ENCODE data around the gene LZTR1. TPM values are rescaled to one million over a fixed set of nuclear protein-coding genes. Genes with fewer than 3 reads are reported as not detected.
"Not testable (repeated sequence)": the region's sequence is repeated elsewhere in the genome, so short reads cannot be mapped to it uniquely, and the experiment has no call there.

The LZTR1 gene
- total RNA-seq, 2 experiments from 2014 or later, result 48.4 to 51.3 TPM

DNA sequence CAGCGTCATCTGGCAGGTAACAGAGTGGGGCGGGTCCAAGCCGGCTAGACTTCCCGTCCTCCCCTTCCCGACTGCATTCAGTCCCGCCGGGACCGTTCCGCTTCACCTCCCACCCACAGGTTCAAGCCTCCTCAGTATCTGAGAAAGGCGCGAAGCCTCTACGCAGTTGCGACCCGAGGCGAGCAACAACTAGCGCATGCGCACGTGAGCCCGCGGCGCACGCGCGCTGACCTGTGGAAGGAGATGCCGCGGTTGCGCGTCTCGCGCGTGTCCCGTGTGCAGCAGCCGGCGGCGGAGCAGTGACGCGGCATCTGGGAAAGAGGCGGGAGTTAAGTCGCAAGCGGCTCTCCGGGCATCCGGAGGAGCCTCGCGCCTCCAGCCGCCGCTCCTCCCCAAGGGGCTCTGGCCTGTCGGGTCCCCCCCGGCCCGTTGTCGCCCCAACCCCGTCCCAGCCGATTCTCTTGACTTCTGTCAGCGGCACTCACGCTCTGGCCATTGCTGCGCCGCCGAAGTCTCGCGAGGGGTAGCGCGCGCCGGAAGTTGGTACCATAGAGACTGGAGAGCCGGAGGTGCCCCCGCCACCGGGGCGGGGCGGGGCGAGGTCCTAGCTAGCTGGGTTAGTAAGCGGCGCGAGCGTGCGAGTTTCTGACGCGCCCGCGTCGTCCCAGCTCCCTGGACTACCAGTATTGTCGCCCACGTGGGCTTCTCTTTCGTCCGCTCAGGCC is 19.7 kb downstream of the LZTR1 start, which contains the start of gene THAP7:
TSS of gene THAP7 (minus strand) at position 518 of the 725 bp plus-strand sequence. CDS start at position 311, 207 bp downstream.
- peak within 1 kb of the TSS; percentile 82 for H3K4me3 ChIP-seq (ENCODE audit: low read length)
- DNase-seq, result peak; percentile 94 to 99 (median 96)
- no peaks in the 10 kb centered on the region for H3K9me3 ChIP-seq (ENCODE audit: control insufficient read depth in 1 of 2, insufficient read depth in 1 of 2, low read length in 2 of 2)
- no peaks in the 10 kb centered on the region for H3K27me3 Mint-ChIP-seq
- ChIA-PET CTCF (interaction anchor here (1.1 to 1.6 kb wide), 2 partner anchors 19 to 641 kb away, joined by 3 to 4 read pairs; no protein-coding TSS in a partner anchor), POLR2A (interaction anchor here (0.9 to 3.6 kb wide), 12 partner anchors 11 to 641 kb away, joined by 4 to 25 read pairs (median 8); partner anchors contain the start of genes CRKL, LZTR1, P2RX6 and SDF2L1)
- H3K36me3 Mint-ChIP-seq (ENCODE audit: low read depth), result peaks cover 26% of the 10 kb centered on the region
- peaks cover 31% of the 10 kb centered on the region for H3K36me3 ChIP-seq (ENCODE audit: insufficient read depth, low read length)
- H3K27ac Mint-ChIP-seq, result peak within 1 kb of the TSS; percentile 97
- intact Hi-C loops (cut with DNase I, micrococcal nuclease), result loop anchor here (1.0 to 5.0 kb wide), 7 partner anchors 13 to 884 kb away; partner anchors contain the start of genes CRKL (in 2 of the 2), PI4KA (in 1 of the 2), RANBP1 (in 1 of the 2) and SDF2L1 (in 1 of the 2)
- H3K4me1 ChIP-seq (ENCODE audit: insufficient read depth, low read length), result peaks cover 54% of the 10 kb centered on the region
- peaks cover 46% of the 10 kb centered on the region for H3K4me1 Mint-ChIP-seq (ENCODE audit: low read depth)
- no peaks in the 10 kb centered on the region for H3K9me3 Mint-ChIP-seq
- peak; percentile 87 for ATAC-seq (ENCODE audit: poor library complexity)
- TF ChIP-seq, protein P1, sequence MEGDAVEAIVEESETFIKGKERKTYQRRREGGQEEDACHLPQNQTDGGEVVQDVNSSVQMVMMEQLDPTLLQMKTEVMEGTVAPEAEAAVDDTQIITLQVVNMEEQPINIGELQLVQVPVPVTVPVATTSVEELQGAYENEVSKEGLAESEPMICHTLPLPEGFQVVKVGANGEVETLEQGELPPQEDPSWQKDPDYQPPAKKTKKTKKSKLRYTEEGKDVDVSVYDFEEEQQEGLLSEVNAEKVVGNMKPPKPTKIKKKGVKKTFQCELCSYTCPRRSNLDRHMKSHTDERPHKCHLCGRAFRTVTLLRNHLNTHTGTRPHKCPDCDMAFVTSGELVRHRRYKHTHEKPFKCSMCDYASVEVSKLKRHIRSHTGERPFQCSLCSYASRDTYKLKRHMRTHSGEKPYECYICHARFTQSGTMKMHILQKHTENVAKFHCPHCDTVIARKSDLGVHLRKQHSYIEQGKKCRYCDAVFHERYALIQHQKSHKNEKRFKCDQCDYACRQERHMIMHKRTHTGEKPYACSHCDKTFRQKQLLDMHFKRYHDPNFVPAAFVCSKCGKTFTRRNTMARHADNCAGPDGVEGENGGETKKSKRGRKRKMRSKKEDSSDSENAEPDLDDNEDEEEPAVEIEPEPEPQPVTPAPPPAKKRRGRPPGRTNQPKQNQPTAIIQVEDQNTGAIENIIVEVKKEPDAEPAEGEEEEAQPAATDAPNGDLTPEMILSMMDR (IDR thresholded peaks at IDR 0.05), result no peak
- no peaks in the 10 kb centered on the region for H3K27me3 ChIP-seq (ENCODE audit: control insufficient read depth in 1 of 2, insufficient read depth in 2 of 2, low read length in 2 of 2)
- peak within 1 kb of the TSS; percentile 93 for H3K4me3 Mint-ChIP-seq
- peak within 1 kb of the TSS; percentile 96 to 100 for H3K27ac ChIP-seq (ENCODE audit: low read depth in 1 of 2, low read length in 2 of 2)

DNA sequence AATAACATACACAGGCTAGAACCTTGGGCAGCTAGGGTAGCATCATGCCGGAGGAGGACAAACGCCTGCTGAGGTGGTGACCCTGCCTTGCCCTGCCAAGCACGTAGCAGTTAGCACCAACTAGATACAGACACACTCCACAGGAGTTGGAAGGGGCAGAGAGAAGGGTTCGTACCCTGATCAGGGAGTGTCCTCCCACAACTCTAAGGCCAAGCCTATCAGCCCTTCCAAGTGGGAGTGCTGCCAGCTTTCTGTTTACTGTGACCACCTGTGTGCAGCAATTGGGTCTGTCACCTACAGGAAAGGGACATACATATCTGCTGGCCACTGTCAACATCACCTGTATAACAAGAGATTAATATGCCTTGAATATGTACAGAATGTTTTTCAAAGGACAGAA is 21.7 kb downstream of the LZTR1 start:
- H3K27ac ChIP-seq (ENCODE audit: low read depth in 1 of 2, low read length in 2 of 2), result peak overlapping the region in 1 of 2 donors; percentile 1
- ChIA-PET POLR2A (interaction anchor here (1.1 kb wide), 1 partner anchor 979 kb away, joined by 3 read pairs; the partner anchor contains the start of gene TOP3B), CTCF (interaction anchor here (1.6 to 2.3 kb wide), 2 partner anchors 17 to 22 kb away, joined by 3 to 7 read pairs; partner anchors contain the start of gene LZTR1)
- peaks cover 17% of the 10 kb centered on the region for H3K36me3 ChIP-seq (ENCODE audit: insufficient read depth, low read length)
- H3K4me3 ChIP-seq (ENCODE audit: low read length), result no peak overlapping the region
- no peaks in the 10 kb centered on the region for H3K27me3 Mint-ChIP-seq
- H3K9me3 Mint-ChIP-seq, result no peaks in the 10 kb centered on the region
- H3K4me1 Mint-ChIP-seq (ENCODE audit: low read depth), result peaks cover 39% of the 10 kb centered on the region
- peak overlapping the region; percentile 97 for H3K27ac Mint-ChIP-seq
- ATAC-seq (ENCODE audit: poor library complexity), result no peak
- no peaks in the 10 kb centered on the region for H3K27me3 ChIP-seq (ENCODE audit: control insufficient read depth in 1 of 2, insufficient read depth in 2 of 2, low read length in 2 of 2)
- peak overlapping the region; percentile 93 for H3K4me3 Mint-ChIP-seq
- H3K4me1 ChIP-seq (ENCODE audit: insufficient read depth, low read length), result peaks cover 46% of the 10 kb centered on the region
- peaks cover 17% of the 10 kb centered on the region for H3K36me3 Mint-ChIP-seq (ENCODE audit: low read depth)
- TF ChIP-seq, protein P1 (IDR thresholded peaks at IDR 0.05), result no peak
- no peaks in the 10 kb centered on the region for H3K9me3 ChIP-seq (ENCODE audit: control insufficient read depth in 1 of 2, insufficient read depth in 1 of 2, low read length in 2 of 2)
- peak in 1 of 14 experiments; percentile 15 for DNase-seq
- intact Hi-C loops (cut with DNase I, micrococcal nuclease), result loop anchor here in 1 of 2 experiments (5.0 kb wide), 4 partner anchors 146 to 886 kb away; partner anchors contain the start of genes PI4KA, RANBP1, SDF2L1 and SNAP29

DNA sequence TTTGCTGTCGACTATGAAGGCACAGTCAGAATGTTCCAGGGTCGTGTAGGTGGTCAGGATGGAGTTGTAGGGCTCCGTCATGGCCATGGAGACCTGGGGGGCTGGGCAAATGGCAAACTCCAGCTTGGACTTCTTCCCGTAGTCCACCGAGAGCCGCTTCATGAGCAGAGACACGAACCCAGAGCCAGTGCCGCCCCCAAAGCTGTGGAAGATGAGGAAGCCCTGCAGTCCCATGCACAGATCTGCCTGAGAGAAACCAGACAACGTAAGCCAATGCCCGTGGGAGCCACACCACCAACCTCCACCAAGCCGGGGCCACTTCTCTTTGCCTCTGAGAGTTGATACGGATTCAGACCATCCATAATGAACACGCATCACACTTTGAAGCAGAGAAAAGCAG is 27.1 kb downstream of the LZTR1 start:
- H3K27ac Mint-ChIP-seq; intact Hi-C loops (cut with DNase I, micrococcal nuclease); H3K27me3 Mint-ChIP-seq; H3K27me3 ChIP-seq (ENCODE audit: control insufficient read depth in 1 of 2, insufficient read depth in 2 of 2, low read length in 2 of 2); POLR2A ChIA-PET; H3K36me3 ChIP-seq (ENCODE audit: insufficient read depth, low read length); H3K4me3 Mint-ChIP-seq; H3K27ac ChIP-seq (ENCODE audit: low read depth in 1 of 2, low read length in 2 of 2); H3K36me3 Mint-ChIP-seq (ENCODE audit: low read depth); H3K9me3 ChIP-seq (ENCODE audit: control insufficient read depth in 1 of 2, insufficient read depth in 1 of 2, low read length in 2 of 2); H3K4me1 Mint-ChIP-seq (ENCODE audit: low read depth); H3K9me3 Mint-ChIP-seq; H3K4me1 ChIP-seq (ENCODE audit: insufficient read depth, low read length); CTCF ChIA-PET; H3K4me3 ChIP-seq (ENCODE audit: low read length); DNase-seq; ATAC-seq (ENCODE audit: poor library complexity): not testable (repeated sequence)

Measured in CD4-positive, alpha-beta T cell (primary cell).